Measurements from ENCODE around the gene THAP12.

- no peak for TF ChIP-seq CTCF (conservative IDR thresholded peaks at IDR 0.05; ENCODE audit: low read length)
- no peak for TF ChIP-seq EZH2phosphoT487 (IDR thresholded peaks at IDR 0.05; ENCODE audit: borderline replicate concordance)
Measured at GRCh38 chr11:76355172-76355571, 25.8 kb downstream of the THAP12 start.
